ENCODE measurements around the gene OSBPL8. TPM values are rescaled to one million over a fixed set of nuclear protein-coding genes. Genes with fewer than 3 reads are reported as not detected.

OSBPL8 gene
- total and polyA plus RNA-seq, 4 donors: 6.9 to 32.5 (median 22.9) TPM

GRCh38 chr12:76495556-76495955 is 64.0 kb downstream of the OSBPL8 start:
- WGBS: 91% methylated on average over 1 of the region's 1 CpG
- H3K9me3 ChIP-seq (ENCODE audit: control insufficient read depth in 4 of 4, low read length in 3 of 4): peaks cover 0 to 8% (median 2%) of the 10 kb centered on the region in 4 donors
- H3K4me1 ChIP-seq (ENCODE audit: control insufficient read depth in 4 of 4, insufficient read depth in 4 of 4, low read length in 3 of 4): peaks cover 1 to 6% (median 4%) of the 10 kb centered on the region in 4 donors
- TF ChIP-seq NR2F2 (IDR thresholded peaks at IDR 0.05) (no peak), HNF4A (conservative IDR thresholded peaks at IDR 0.05) (no peak), JUND (IDR thresholded peaks at IDR 0.05) (no peak), HNF4G (IDR thresholded peaks at IDR 0.05) (no peak), MAX (IDR thresholded peaks at IDR 0.05) (no peak), TAF1 (conservative IDR thresholded peaks at IDR 0.05) (no peak), FOXA2 (IDR thresholded peaks at IDR 0.05) (no peak), REST (IDR thresholded peaks at IDR 0.05) (no peak), EGR1 (IDR thresholded peaks at IDR 0.05; ENCODE audit: low read depth in 2 of 2) (no peak)
- DNase-seq (ENCODE audit: low spot score): no peak
- no peaks in the 10 kb centered on the region for H3K36me3 ChIP-seq (ENCODE audit: control insufficient read depth in 4 of 4, insufficient read depth in 3 of 4, low read depth in 1 of 4, low read length in 3 of 4)
- no peak overlapping the region for H3K9ac ChIP-seq (ENCODE audit: low read depth in 1 of 2, low read length in 2 of 2)
- no peak overlapping the region for H3K27ac ChIP-seq (ENCODE audit: low read depth in 1 of 2, low read length in 2 of 2)
- H3K27me3 ChIP-seq (ENCODE audit: control insufficient read depth in 4 of 4, insufficient read depth in 4 of 4, low read length in 3 of 4): no peaks in the 10 kb centered on the region
- H3K4me3 ChIP-seq (ENCODE audit: low read depth in 1 of 3, low read length in 3 of 3): no peak overlapping the region

GRCh38 chr12:76491292-76491691 is 68.3 kb downstream of the OSBPL8 start:
- no peak overlapping the region for H3K4me3 ChIP-seq (ENCODE audit: low read depth in 1 of 3, low read length in 3 of 3)
- no peak for TF ChIP-seq EGR1 (IDR thresholded peaks at IDR 0.05; ENCODE audit: low read depth in 2 of 2)
- TF ChIP-seq ATF3 (IDR thresholded peaks at IDR 0.05): no peak
- no peak for TF ChIP-seq JUND (IDR thresholded peaks at IDR 0.05)
- TF ChIP-seq YY1 (IDR thresholded peaks at IDR 0.05): no peak
- TF ChIP-seq RXRA (IDR thresholded peaks at IDR 0.05): no peak
- TF ChIP-seq CTCF (IDR thresholded peaks at IDR 0.05; ENCODE audit: low read depth, low read length, missing input control): no peak
- no peak for TF ChIP-seq FOXA2 (IDR thresholded peaks at IDR 0.05)
- TF ChIP-seq HNF4G (IDR thresholded peaks at IDR 0.05): no peak
- no peak for TF ChIP-seq GABPA (IDR thresholded peaks at IDR 0.05 in 1 of 2, conservative IDR thresholded peaks at IDR 0.05 in 1 of 2)
- TF ChIP-seq SP1 (IDR thresholded peaks at IDR 0.05): peak; percentile 37
- TF ChIP-seq REST (IDR thresholded peaks at IDR 0.05): no peak
- no peak for TF ChIP-seq ZBTB33 (IDR thresholded peaks at IDR 0.05)
- peak; percentile 61 to 65 for TF ChIP-seq HNF4A (conservative IDR thresholded peaks at IDR 0.05)
- WGBS: 63% methylated on average over 1 of the region's 1 CpG

More at GRCh38 chr12:76491292-76491691, 68.3 kb downstream of the OSBPL8 start:
- Histone ChIP-seq H3K27ac (ENCODE audit: low read depth in 1 of 2, low read length in 2 of 2) (no peak overlapping the region), H3K9me3 (ENCODE audit: control insufficient read depth in 4 of 4, low read length in 3 of 4) (peaks cover 0 to 8% (median 2%) of the 10 kb centered on the region in 4 donors), H3K27me3 (ENCODE audit: control insufficient read depth in 4 of 4, insufficient read depth in 4 of 4, low read length in 3 of 4) (no peaks in the 10 kb centered on the region), H3K4me1 (ENCODE audit: control insufficient read depth in 4 of 4, insufficient read depth in 4 of 4, low read length in 3 of 4) (peaks cover 1 to 6% (median 6%) of the 10 kb centered on the region in 4 donors), H3K36me3 (ENCODE audit: control insufficient read depth in 4 of 4, insufficient read depth in 3 of 4, low read depth in 1 of 4, low read length in 3 of 4) (peaks cover 0 to 2% (median 0%) of the 10 kb centered on the region in 4 donors), H3K9ac (ENCODE audit: low read depth in 1 of 2, low read length in 2 of 2) (no peak overlapping the region)
- DNase-seq (ENCODE audit: low spot score): no peak

Data from liver (tissue), 9 donors.